Esophagus muscularis mucosa (tissue), 4 donors: Measurements from ENCODE around the gene CD69. TPM values are rescaled to one million over a fixed set of nuclear protein-coding genes. Genes with fewer than 3 reads are reported as not detected.

Experiments used
- DNase-seq: peaks from one replicate; pipeline ENCODE4 v3.0.0-alpha.2; 2017; ENCODE audit errors: extremely low spot score
- H3K27ac ChIP-seq, 4 donors: fragments of 200-600 bp; sonication (generic); replicated peaks in 1 of 4; 1 replicate in 3 of 4; 2 replicates in 1 of 4; pipeline ENCODE4 v1.5.1; 2016 to 2019; ENCODE audit warnings: mild to moderate bottlenecking in 1 of 4
- H3K27me3 ChIP-seq, 4 donors: fragments of 200-600 bp; sonication (generic); one replicate each; pipeline versions ENCODE4 v1.5.1 to v1.6.0; 2016 to 2019
- H3K36me3 ChIP-seq, 4 donors: fragments of 200-600 bp; sonication (generic); one replicate each; pipeline ENCODE4 v1.5.1; 2016 to 2019
- H3K4me1 ChIP-seq, 4 donors: fragments of 200-600 bp; sonication (generic); one replicate each; pipeline ENCODE4 v1.5.1; 2016 to 2019
- H3K4me3 ChIP-seq, 4 donors: fragments of 200-600 bp; sonication (generic); 1 replicate in 2 of 4; 2 replicates in 2 of 4; pipeline ENCODE4 v1.5.1; 2016 to 2019; ENCODE audit warnings: mild to moderate bottlenecking in 4 of 4, moderate library complexity in 1 of 4
- H3K9me3 ChIP-seq, 4 donors: fragments of 200-600 bp; sonication (generic); 1 replicate in 3 of 4; 2 replicates in 1 of 4; pipeline ENCODE4 v1.5.1; 2016 to 2019
- CTCF ChIP-seq, 3 experiments: fragments of 200-600 bp in 2 of 3; fragments of 450-650 bp in 1 of 3; sonication (generic) in 2 of 3; IDR thresholded peaks; one replicate each; pipeline ENCODE4 v1.5.1; 2017 to 2019; ENCODE audit warnings: antibody characterized with exemption in 3 of 3, mild to moderate bottlenecking in 2 of 3, moderate library complexity in 1 of 3
- EP300 ChIP-seq: sonication (generic); formaldehyde crosslinking; IDR thresholded peaks from one replicate; pipeline ENCODE4 v1.6.1; 2017; ENCODE audit warnings: antibody characterized with exemption
- POLR2A ChIP-seq: fragments of 450-650 bp; IDR thresholded peaks from one replicate; pipeline ENCODE4 v1.6.1; 2017; ENCODE audit warnings: antibody characterized with exemption, moderate library complexity, mild to moderate bottlenecking, low read depth
- POLR2AphosphoS5 ChIP-seq, 2 donors: sonication (generic); formaldehyde crosslinking; IDR thresholded peaks; one replicate each; pipeline ENCODE4 v1.6.1; 2017; ENCODE audit warnings: antibody characterized with exemption in 2 of 2
- WGBS: methylation state at CpG from one replicate; pipeline ENCODE4 v1.1.5; 2018; 5-methylcytosine and 5-hydroxymethylcytosine counted together
- intact Hi-C: fragments of 100-400 bp; cut with DNase I; formaldehyde crosslinking; loops from one replicate; pipeline ENCODE4 v1.15.1; 2023
- total RNA-seq, 4 donors: library from RNA; depleted of rRNA; stranded (reverse); fragments of >200 nt; gene quantifications; one replicate each; pipeline versions ENCODE4 v1.1.0 to v1.2.1, GENCODE V29; 2016

The CD69 gene
- total RNA-seq, 4 donors from 2014 or later: 0.65 to 3.3 (median 2.7) TPM

GRCh38 chr12:9736936-9737705 lies 23.6 kb downstream of the CD69 start:
- DNase-seq: no peak
- no peak overlapping the region for H3K4me3 ChIP-seq
- TF ChIP-seq EP300 (no peak), POLR2AphosphoS5 (IDR thresholded peaks at IDR 0.05) (no peak), CTCF (IDR thresholded peaks at IDR 0.05) (no peak), POLR2A (no peak)
- no peaks in the 10 kb centered on the region for H3K9me3 ChIP-seq
- intact Hi-C loops: no loop called here
- H3K27me3 ChIP-seq: no peaks in the 10 kb centered on the region
- WGBS: 23% methylated on average over 3 of the region's 3 CpGs
- H3K4me1 ChIP-seq: peaks cover 0 to 6% (median 5%) of the 10 kb centered on the region in 4 donors
- no peaks in the 10 kb centered on the region for H3K36me3 ChIP-seq
- H3K27ac ChIP-seq: peak overlapping the region in 3 of 4 donors; percentile 25 to 42 (median 33)

GRCh38 chr12:9735601-9736000 lies 25.1 kb downstream of the CD69 start:
- Histone ChIP-seq H3K4me1 (peaks cover 0 to 6% (median 5%) of the 10 kb centered on the region in 4 donors), H3K9me3 (no peaks in the 10 kb centered on the region), H3K27me3 (no peaks in the 10 kb centered on the region), H3K4me3 (no peak overlapping the region), H3K36me3 (no peaks in the 10 kb centered on the region), H3K27ac (no peak overlapping the region)
- WGBS: 89% methylated on average over 3 of the region's 3 CpGs
- intact Hi-C loops: no loop called here
- DNase-seq: no peak
- TF ChIP-seq POLR2AphosphoS5 (IDR thresholded peaks at IDR 0.05) (no peak), POLR2A (no peak), CTCF (IDR thresholded peaks at IDR 0.05) (no peak), EP300 (no peak)

- H3K9me3 ChIP-seq: no peaks in the 10 kb centered on the region
- 76% methylated on average over 8 of the region's 8 CpGs for WGBS
- no peak within 1 kb of the TSS for H3K4me3 ChIP-seq
- TF ChIP-seq EP300: no peak
- TF ChIP-seq POLR2A: no peak
- no peak for TF ChIP-seq POLR2AphosphoS5 (IDR thresholded peaks at IDR 0.05)
- peaks cover 0 to 6% (median 3%) of the 10 kb centered on the region in 4 donors for H3K4me1 ChIP-seq
- H3K27ac ChIP-seq: no peak within 1 kb of the TSS
- no peak for DNase-seq
- H3K36me3 ChIP-seq: no peaks in the 10 kb centered on the region
- intact Hi-C loops: no loop called here
- no peaks in the 10 kb centered on the region for H3K27me3 ChIP-seq
Observed at GRCh38 chr12:9732921-9733461, 27.7 kb downstream of the CD69 start, which contains the start of gene CLECL1. Gene CLECL1, minus strand, starts transcription at chr12:9733097.

GRCh38 chr12:9731797-9732196 lies 28.9 kb downstream of the CD69 start:
- DNase-seq: no peak
- TF ChIP-seq CTCF (IDR thresholded peaks at IDR 0.05): no peak
- TF ChIP-seq EP300: no peak
- no peak for TF ChIP-seq POLR2AphosphoS5 (IDR thresholded peaks at IDR 0.05)
- Histone ChIP-seq H3K27me3 (no peaks in the 10 kb centered on the region), H3K4me3 (no peak overlapping the region), H3K9me3 (no peaks in the 10 kb centered on the region), H3K36me3 (no peaks in the 10 kb centered on the region), H3K27ac (no peak overlapping the region), H3K4me1 (peaks cover 0 to 5% (median 0%) of the 10 kb centered on the region in 4 donors)
- intact Hi-C loops: no loop called here
- 67% methylated on average over 2 of the region's 2 CpGs for WGBS

GRCh38 chr12:9731393-9731792 lies 29.3 kb downstream of the CD69 start:
- no peak for DNase-seq
- TF ChIP-seq POLR2AphosphoS5 (IDR thresholded peaks at IDR 0.05) (no peak), EP300 (no peak), CTCF (IDR thresholded peaks at IDR 0.05) (no peak), POLR2A (no peak)
- 69% methylated on average over 6 of the region's 6 CpGs for WGBS
- Histone ChIP-seq H3K36me3 (no peaks in the 10 kb centered on the region), H3K27ac (no peak overlapping the region), H3K4me1 (peaks cover 0 to under 1% (median 0%) of the 10 kb centered on the region in 4 donors), H3K27me3 (no peaks in the 10 kb centered on the region), H3K4me3 (no peak overlapping the region), H3K9me3 (no peaks in the 10 kb centered on the region)
- intact Hi-C loops: no loop called here
